HCT116 (cell line): ENCODE results near the gene PRPF31. TPM values are rescaled to one million over a fixed set of nuclear protein-coding genes. Genes with fewer than 3 reads are reported as not detected.

ENCODE experiments used
- ATAC-seq: fragments of 200-7000 bp; cut with Tn5 transposase; 2 replicates; pipeline ENCODE4 v1.9.1; 2020; ENCODE audit warnings: mild to moderate bottlenecking, moderate library complexity
- BruUV-seq: library from RNA; stranded (reverse); fragments of 400-500 nt; replicated peaks from 2 replicates; lab custom pipeline; 2021; lab: Mats Ljungman, UMichigan
- CTCF ChIA-PET: fragments of 300-600 bp; sonication (Branson Sonifier 250); formaldehyde crosslinking; loops from one replicate; lab custom pipeline; 2021; ENCODE audit warnings: antibody characterized with exemption; lab: Charles Lee
- POLR2A ChIA-PET: fragments of 300-600, 350-600 bp; sonication (Branson Sonifier 250); formaldehyde crosslinking; loops from one replicate; lab custom pipeline; 2021; ENCODE audit warnings: antibody characterized with exemption; lab: Charles Lee
- RAD21 ChIA-PET, 2 experiments: fragments of 300-600 bp; sonication (Branson Sonifier 250); formaldehyde crosslinking; loops; one replicate each; lab custom pipeline; 2023; ENCODE audit warnings: low total read pairs in 2 of 2; ENCODE audit not compliant: uncharacterized antibody in 2 of 2, unreplicated experiment in 2 of 2, low non-redundant PET in 1 of 2; lab: Charles Lee
- DNase-seq: peaks from one replicate; pipeline ENCODE4 v3.0.0-alpha.2; 2010; ENCODE audit warnings: low read depth, low spot score
- H2AFZ ChIP-seq: fragments of 200-600 bp; shearing (Covaris generic), sonication (generic); 2 replicates; pipeline ENCODE4 v1.6.1; 2017; ENCODE audit warnings: low read depth, mixed run types, mixed read lengths, antibody characterized with exemption, low read length; ENCODE audit not compliant: poor library complexity, severe bottlenecking
- H3K27ac ChIP-seq: 2 replicates; pipeline ENCODE4 v1.5.1; 2012; ENCODE audit warnings: low read depth, low read length
- H3K27me3 ChIP-seq: fragments of 200-600 bp; sonication (generic); 2 replicates; pipeline ENCODE4 v1.6.1; 2016; ENCODE audit warnings: mixed run types, low read length, mixed read lengths; ENCODE audit not compliant: insufficient read depth
- H3K36me3 ChIP-seq, 2 experiments: fragments of 200-500 bp in 1 of 2; fragments of 200-600 bp in 1 of 2; sonication (Bioruptor generic) in 1 of 2; sonication (generic) in 1 of 2; 2 replicates each; pipeline versions ENCODE4 v1.5.1 to v1.6.1; 2014 to 2016; ENCODE audit warnings: low read length in 2 of 2, inconsistent platforms in 1 of 2, mixed read lengths in 1 of 2, mixed run types in 1 of 2; ENCODE audit not compliant: insufficient read depth in 2 of 2, control insufficient read depth in 1 of 2
- H3K4me1 ChIP-seq, 2 experiments: fragments of 200-600 bp in 1 of 2; sonication (generic) in 1 of 2; 2 replicates each; pipeline versions ENCODE4 v1.5.1 to v1.6.1; 2012 to 2017; ENCODE audit warnings: low read length in 2 of 2, inconsistent platforms in 1 of 2, mild to moderate bottlenecking in 1 of 2, mixed read lengths in 1 of 2, mixed run types in 1 of 2, moderate library complexity in 1 of 2; ENCODE audit not compliant: insufficient read depth in 2 of 2, control insufficient read depth in 1 of 2
- H3K4me2 ChIP-seq: fragments of 200-600 bp; sonication (generic); 2 replicates; pipeline ENCODE4 v1.6.1; 2017; ENCODE audit warnings: mixed run types, low read length, mixed read lengths
- H3K4me3 ChIP-seq, 2 experiments: fragments of 200-600 bp in 1 of 2; sonication (generic) in 1 of 2; replicated peaks in 1 of 2; 2 replicates each; pipeline ENCODE4 v1.5.1; 2011 to 2016; ENCODE audit warnings: low read length in 2 of 2, control low read depth in 1 of 2, low read depth in 1 of 2, mild to moderate bottlenecking in 1 of 2, mixed read lengths in 1 of 2, mixed run types in 1 of 2
- H3K79me2 ChIP-seq: fragments of 200-600 bp; sonication (generic); 2 replicates; pipeline ENCODE4 v1.6.1; 2017; ENCODE audit warnings: mild to moderate bottlenecking, mixed run types, low read length, moderate library complexity, mixed read lengths; ENCODE audit not compliant: insufficient read depth
- H3K9ac ChIP-seq: fragments of 200-600 bp; sonication (generic); 2 replicates; pipeline ENCODE4 v1.6.1; 2016; ENCODE audit warnings: low read length, mixed read lengths
- H3K9me2 ChIP-seq: fragments of 200-600 bp; sonication (generic), shearing (Covaris generic); 2 replicates; pipeline ENCODE4 v1.6.1; 2017; ENCODE audit warnings: mixed run types, mild to moderate bottlenecking, moderate library complexity; ENCODE audit not compliant: insufficient read depth
- H3K9me3 ChIP-seq, 2 experiments: fragments of 200-500 bp in 1 of 2; fragments of 200-600 bp in 1 of 2; sonication (Bioruptor generic) in 1 of 2; sonication (generic) in 1 of 2; 2 replicates each; pipeline ENCODE4 v1.6.1; 2014 to 2017; ENCODE audit warnings: low read length in 2 of 2, mixed read lengths in 2 of 2, inconsistent platforms in 1 of 2, low read depth in 1 of 2, mild to moderate bottlenecking in 1 of 2, mixed run types in 1 of 2, moderate library complexity in 1 of 2; ENCODE audit not compliant: control insufficient read depth in 1 of 2, insufficient read depth in 1 of 2
- H4K20me1 ChIP-seq: fragments of 200-600 bp; sonication (generic), shearing (Covaris generic); 2 replicates; pipeline ENCODE4 v1.6.1; 2017; ENCODE audit warnings: mixed run types, mild to moderate bottlenecking, moderate library complexity; ENCODE audit not compliant: insufficient read depth
- ATF3 ChIP-seq: IDR thresholded peaks from 2 replicates; pipeline ENCODE4 v1.6.1; 2012
- CEBPB ChIP-seq: IDR thresholded peaks from 2 replicates; pipeline ENCODE4 v1.6.1; 2012; ENCODE audit warnings: low read depth
- CTCF ChIP-seq, 3 experiments: fragments of 200-600 bp in 1 of 3; sonication (generic) in 1 of 3; IDR thresholded peaks in 2 of 3; conservative IDR thresholded peaks in 1 of 3; 2 replicates each; pipeline ENCODE4 v1.5.1; 2012 to 2017; ENCODE audit warnings: low read depth in 2 of 3, low read length in 2 of 3, antibody characterized with exemption in 1 of 3, borderline replicate concordance in 1 of 3, control low read depth in 1 of 3, mild to moderate bottlenecking in 1 of 3, mixed read lengths in 1 of 3, mixed run types in 1 of 3, moderate library complexity in 1 of 3; ENCODE audit not compliant: insufficient read depth in 1 of 3
- EGR1 ChIP-seq: IDR thresholded peaks from 2 replicates; pipeline ENCODE4 v1.6.1; 2012; ENCODE audit warnings: low read depth
- ELF1 ChIP-seq: IDR thresholded peaks from 2 replicates; pipeline ENCODE4 v1.6.1; 2012; ENCODE audit warnings: low read depth, borderline replicate concordance
- FOSL1 ChIP-seq: IDR thresholded peaks from 2 replicates; pipeline ENCODE4 v1.6.1; 2012; ENCODE audit warnings: low read depth
- JUND ChIP-seq: IDR thresholded peaks from 2 replicates; pipeline ENCODE4 v1.6.1; 2012
- MAX ChIP-seq: IDR thresholded peaks from 2 replicates; pipeline ENCODE4 v1.6.1; 2012
- POLR2A ChIP-seq: IDR thresholded peaks from 2 replicates; pipeline ENCODE4 v1.7.0; 2011; ENCODE audit warnings: borderline replicate concordance; ENCODE audit not compliant: insufficient read depth, insufficient read length; ENCODE audit errors: extremely low read depth
- POLR2AphosphoS5 ChIP-seq: IDR thresholded peaks from 2 replicates; pipeline ENCODE4 v1.6.1; 2011; ENCODE audit warnings: mild to moderate bottlenecking, low read depth, low read length, moderate library complexity
- RAD21 ChIP-seq: IDR thresholded peaks from 2 replicates; pipeline ENCODE4 v1.6.1; 2012; ENCODE audit warnings: low read depth, mild to moderate bottlenecking
- REST ChIP-seq: IDR thresholded peaks from 2 replicates; pipeline ENCODE4 v1.6.1; 2012; ENCODE audit warnings: low read depth
- SIN3A ChIP-seq: IDR thresholded peaks from 2 replicates; pipeline ENCODE4 v1.6.1; 2012; ENCODE audit warnings: low read depth
- SP1 ChIP-seq: IDR thresholded peaks from 2 replicates; pipeline ENCODE4 v1.6.1; 2012; ENCODE audit warnings: low read depth
- SRF ChIP-seq: IDR thresholded peaks from 2 replicates; pipeline ENCODE4 v1.6.1; 2012; ENCODE audit warnings: low read depth
- YY1 ChIP-seq: IDR thresholded peaks from 2 replicates; pipeline ENCODE4 v1.6.1; 2011; ENCODE audit warnings: low read length, low read depth, moderate library complexity, mild to moderate bottlenecking; ENCODE audit not compliant: insufficient replicate concordance; ENCODE audit errors: extremely low read depth
- ZFX ChIP-seq: fragments of 450-650 bp; IDR thresholded peaks from 2 replicates; pipeline ENCODE4 v1.6.1; 2017
- intact Hi-C: fragments of 100-400 bp; cut with micrococcal nuclease; formaldehyde crosslinking; loops from 2 replicates; pipeline ENCODE4 v1.10.0; 2022
- total RNA-seq: library from RNA; stranded (reverse); gene quantifications from one replicate; pipeline ENCODE4 v1.2.1, GENCODE V29; 2021; ENCODE audit not compliant: unreplicated experiment

Gene PRPF31
- total RNA-seq, 1 experiment from 2014 or later, result 99.0 TPM

GRCh38 chr19:54156490-54156889, 40.9 kb downstream of the PRPF31 start:
- no peak for ATAC-seq
- peaks cover 16 to 26% of the 10 kb centered on the region in 2 experiments for H3K4me1 ChIP-seq
- TF ChIP-seq EGR1, result no peak
- no peak for TF ChIP-seq SIN3A
- TF ChIP-seq POLR2AphosphoS5, result peak; percentile 42
- TF ChIP-seq CEBPB, result no peak
- TF ChIP-seq POLR2A, result no peak
- TF ChIP-seq CTCF (IDR thresholded peaks at IDR 0.05 in 2 of 3, conservative IDR thresholded peaks at IDR 0.05 in 1 of 3; ENCODE audit: borderline replicate concordance in 1 of 3, insufficient read depth in 1 of 3, low read depth in 2 of 3, low read length in 2 of 3), result no peak
- H3K27ac ChIP-seq, result no peak overlapping the region
- no peak overlapping the region for H3K4me3 ChIP-seq
- H3K9ac ChIP-seq, result no peak overlapping the region
- no TSS peak for BruUV-seq
- ChIA-PET POLR2A (interaction anchor here (1.1 to 1.6 kb wide), 2 partner anchors 19 to 41 kb away, joined by 3 to 4 read pairs; partner anchors contain the start of genes CNOT3, PRPF31 and TFPT), CTCF (no interaction called here), RAD21 (no interaction called here)
- H3K4me2 ChIP-seq, result no peak overlapping the region
- no peak overlapping the region for H2AFZ ChIP-seq
- H4K20me1 ChIP-seq, result no peaks in the 10 kb centered on the region
- no peaks in the 10 kb centered on the region for H3K9me3 ChIP-seq
- peaks cover 8% of the 10 kb centered on the region for H3K79me2 ChIP-seq
- no peaks in the 10 kb centered on the region for H3K9me2 ChIP-seq
- H3K27me3 ChIP-seq, result no peaks in the 10 kb centered on the region
- DNase-seq, result no peak
- peaks cover 47 to 51% of the 10 kb centered on the region in 2 experiments; a peak in 3 of 4 replicates for H3K36me3 ChIP-seq
- intact Hi-C loops, result no loop called here

GRCh38 chr19:54156953-54157352, 41.4 kb downstream of the PRPF31 start:
- RAD21 ChIA-PET, result no interaction called here
- no peak overlapping the region for H3K27ac ChIP-seq
- no peak for ATAC-seq
- no peak overlapping the region for H2AFZ ChIP-seq
- no TSS peak for BruUV-seq
- H3K4me2 ChIP-seq, result no peak overlapping the region
- DNase-seq, result no peak
- H3K9ac ChIP-seq, result no peak overlapping the region
- H3K4me3 ChIP-seq, result no peak overlapping the region
- intact Hi-C loops, result no loop called here
- H4K20me1 ChIP-seq, result no peaks in the 10 kb centered on the region
- POLR2A ChIA-PET, result interaction anchor here (1.6 kb wide), 1 partner anchor 41 kb away, joined by 4 read pairs; the partner anchor contains the start of genes PRPF31 and TFPT
- CTCF ChIA-PET, result no interaction called here
- H3K4me1 ChIP-seq, result peaks cover 18 to 30% of the 10 kb centered on the region in 2 experiments
- H3K79me2 ChIP-seq, result peaks cover 8% of the 10 kb centered on the region
- H3K9me2 ChIP-seq, result no peaks in the 10 kb centered on the region
- H3K27me3 ChIP-seq, result no peaks in the 10 kb centered on the region
- peaks cover 45 to 47% of the 10 kb centered on the region in 2 experiments; a peak in 3 of 4 replicates for H3K36me3 ChIP-seq
- H3K9me3 ChIP-seq, result no peaks in the 10 kb centered on the region
- TF ChIP-seq SP1 (no peak), FOSL1 (no peak), YY1 (no peak), ELF1 (no peak), POLR2AphosphoS5 (no peak), SRF (no peak), REST (no peak), CEBPB (no peak), SIN3A (no peak), ZFX (no peak), RAD21 (no peak), ATF3 (no peak), JUND (no peak), MAX (no peak)
